Breast epithelium (tissue), 4 donors: Measurements from ENCODE around the gene FAM131B. TPM values are rescaled to one million over a fixed set of nuclear protein-coding genes. Genes with fewer than 3 reads are reported as not detected.

Source experiments
- DNase-seq, 2 donors: peaks; one replicate each; pipeline ENCODE4 v3.0.0-alpha.2; 2019; ENCODE audit warnings: low spot score in 2 of 2
- H3K27ac ChIP-seq, 2 donors: fragments of 200-600 bp; sonication (generic) in 1 of 2; one replicate each; pipeline ENCODE4 v1.5.1; 2016 to 2019; ENCODE audit warnings: mild to moderate bottlenecking in 1 of 2
- H3K27me3 ChIP-seq, 2 donors: fragments of 200-600 bp; sonication (generic) in 1 of 2; one replicate each; pipeline versions ENCODE4 v1.5.1 to v1.6.0; 2017 to 2019; ENCODE audit warnings: control low read depth in 1 of 2, mild to moderate bottlenecking in 1 of 2
- H3K36me3 ChIP-seq: fragments of 200-600 bp; one replicate; pipeline ENCODE4 v1.5.1; 2019
- H3K4me1 ChIP-seq, 2 donors: fragments of 200-600 bp; sonication (generic); one replicate each; pipeline ENCODE4 v1.5.1; 2016 to 2019; ENCODE audit warnings: control low read depth in 1 of 2
- H3K4me3 ChIP-seq, 3 donors: fragments of 200-600 bp; sonication (generic); 1 replicate in 2 of 3; 2 replicates in 1 of 3; pipeline ENCODE4 v1.5.1; 2016 to 2019; ENCODE audit warnings: mild to moderate bottlenecking in 3 of 3, moderate library complexity in 2 of 3
- H3K9me3 ChIP-seq, 2 donors: fragments of 200-600 bp; sonication (generic) in 1 of 2; one replicate each; pipeline ENCODE4 v1.5.1; 2016 to 2019; ENCODE audit warnings: control low read depth in 1 of 2
- CTCF ChIP-seq, 3 donors: fragments of 450-650 bp; IDR thresholded peaks; one replicate each; pipeline ENCODE4 v1.5.1; 2016 to 2017; ENCODE audit warnings: antibody characterized with exemption in 3 of 3, mild to moderate bottlenecking in 3 of 3, moderate library complexity in 3 of 3
- POLR2A ChIP-seq: fragments of 450-650 bp; IDR thresholded peaks from one replicate; pipeline ENCODE4 v1.6.1; 2016; ENCODE audit warnings: antibody characterized with exemption, mild to moderate bottlenecking, moderate library complexity
- POLR2AphosphoS5 ChIP-seq, 3 donors: sonication (generic); formaldehyde crosslinking; IDR thresholded peaks; one replicate each; pipeline ENCODE4 v1.6.1; 2017; ENCODE audit warnings: antibody characterized with exemption in 3 of 3
- intact Hi-C: fragments of 100-400 bp; cut with DNase I; formaldehyde crosslinking; loops from one replicate; pipeline ENCODE4 v1.15.1; 2023; ENCODE audit warnings: low total_unique reads
- total RNA-seq, 3 donors: library from RNA; depleted of rRNA; stranded (reverse); fragments of >200 nt; gene quantifications; one replicate each; pipeline ENCODE4 v1.1.0, GENCODE V29; 2016

The FAM131B gene
- total RNA-seq, 3 donors from 2014 or later: 0.48 to 2.3 (median 0.73) TPM

- Histone ChIP-seq H3K4me1 (no peaks in the 10 kb centered on the region), H3K27ac (no peak overlapping the region), H3K4me3 (peak overlapping the region; percentile 54 to 91 (median 63)), H3K9me3 (no peaks in the 10 kb centered on the region), H3K27me3 (peaks cover 0 to 18% of the 10 kb centered on the region in 2 donors), H3K36me3 (no peaks in the 10 kb centered on the region)
- intact Hi-C loops: no loop called here
- TF ChIP-seq POLR2AphosphoS5 (IDR thresholded peaks at IDR 0.05): no peak
- no peak for TF ChIP-seq POLR2A
- no peak for DNase-seq
Observed at GRCh38 chr7:143363016-143363937, 764 bp upstream of the FAM131B start.

- Histone ChIP-seq H3K9me3 (no peaks in the 10 kb centered on the region), H3K4me3 (peak overlapping the region; percentile 54 to 91 (median 63)), H3K27ac (no peak overlapping the region), H3K36me3 (no peaks in the 10 kb centered on the region), H3K4me1 (no peaks in the 10 kb centered on the region), H3K27me3 (peaks cover 0 to 18% of the 10 kb centered on the region in 2 donors)
- DNase-seq: no peak
- intact Hi-C loops: no loop called here
- TF ChIP-seq POLR2AphosphoS5 (IDR thresholded peaks at IDR 0.05) (no peak), CTCF (IDR thresholded peaks at IDR 0.05) (no peak), POLR2A (no peak)
Observed at GRCh38 chr7:143361552-143362130, 872 bp downstream of the FAM131B start.

- intact Hi-C loops: no loop called here
- H3K27me3 ChIP-seq: peaks cover 0 to 18% of the 10 kb centered on the region in 2 donors
- H3K9me3 ChIP-seq: no peaks in the 10 kb centered on the region
- H3K4me1 ChIP-seq: no peaks in the 10 kb centered on the region
- DNase-seq: no peak
- TF ChIP-seq CTCF (IDR thresholded peaks at IDR 0.05): no peak
- TF ChIP-seq POLR2AphosphoS5 (IDR thresholded peaks at IDR 0.05): no peak
- TF ChIP-seq POLR2A: no peak
- peak overlapping the region in 2 of 3 donors; percentile 63 to 91 for H3K4me3 ChIP-seq
- no peak overlapping the region for H3K27ac ChIP-seq
- H3K36me3 ChIP-seq: no peaks in the 10 kb centered on the region
Observed at GRCh38 chr7:143360788-143361551, 1.5 kb downstream of the FAM131B start.

- H3K4me3 ChIP-seq: no peak overlapping the region
- H3K27me3 ChIP-seq: peaks cover 0 to 18% of the 10 kb centered on the region in 2 donors
- H3K4me1 ChIP-seq: no peaks in the 10 kb centered on the region
- no peaks in the 10 kb centered on the region for H3K36me3 ChIP-seq
- H3K9me3 ChIP-seq: no peaks in the 10 kb centered on the region
- TF ChIP-seq CTCF (IDR thresholded peaks at IDR 0.05) (no peak), POLR2A (no peak), POLR2AphosphoS5 (IDR thresholded peaks at IDR 0.05) (no peak)
- intact Hi-C loops: no loop called here
- no peak overlapping the region for H3K27ac ChIP-seq
- DNase-seq: no peak
Observed at GRCh38 chr7:143359771-143360353, 2.7 kb downstream of the FAM131B start.

GRCh38 chr7:143358626-143359025, 3.9 kb downstream of the FAM131B start:
- H3K4me3 ChIP-seq: no peak overlapping the region
- TF ChIP-seq CTCF (IDR thresholded peaks at IDR 0.05) (no peak), POLR2AphosphoS5 (IDR thresholded peaks at IDR 0.05) (no peak), POLR2A (no peak)

More at GRCh38 chr7:143358626-143359025, 3.9 kb downstream of the FAM131B start:
- intact Hi-C loops: no loop called here
- Histone ChIP-seq H3K4me1 (no peaks in the 10 kb centered on the region), H3K36me3 (no peaks in the 10 kb centered on the region), H3K9me3 (no peaks in the 10 kb centered on the region), H3K27ac (no peak overlapping the region), H3K27me3 (peaks cover 0 to 17% of the 10 kb centered on the region in 2 donors)
- no peak for DNase-seq
